ENCODE data around the gene CCR4. TPM values are rescaled to one million over a fixed set of nuclear protein-coding genes. Genes with fewer than 3 reads are reported as not detected.
A peak's percentile ranks its signal among the peaks of the same experiment; 100 is the strongest.

CCR4 gene
- total and polyA plus RNA-seq, 4 donors: 0.42 to 0.54 TPM; not detected in 2

GRCh38 chr3:32946973-32947788, 4.3 kb upstream of the CCR4 start:
- intact Hi-C loops (cut with DNase I): loop anchor here (2.0 to 10.0 kb wide), 3 partner anchors 128 to 425 kb away; no protein-coding TSS in a partner anchor
- no peak for ATAC-seq (ENCODE audit: low FRiP score)
- Histone ChIP-seq H3K36me3 (ENCODE audit: control insufficient read depth in 1 of 2, insufficient read depth in 2 of 2, low read length in 1 of 2) (no peaks in the 10 kb centered on the region), H3K9me3 (ENCODE audit: control insufficient read depth, low read length) (no peaks in the 10 kb centered on the region), H3K27me3 (ENCODE audit: control insufficient read depth in 1 of 2, insufficient read depth in 2 of 2, low read length in 1 of 2) (no peaks in the 10 kb centered on the region), H3K27ac (ENCODE audit: low read depth in 1 of 2, low read length in 2 of 2) (no peak overlapping the region), H3K4me3 (ENCODE audit: low read length in 2 of 2) (no peak overlapping the region), H3K4me1 (ENCODE audit: control insufficient read depth in 1 of 2, insufficient read depth in 2 of 2, low read length in 2 of 2) (no peaks in the 10 kb centered on the region)
- 81 to 83% methylated on average over 5 of the region's 5 CpGs for WGBS, 2 donors
- no peak for DNase-seq

GRCh38 chr3:32947789-32948238, 3.6 kb upstream of the CCR4 start:
- H3K27me3 ChIP-seq (ENCODE audit: control insufficient read depth in 1 of 2, insufficient read depth in 2 of 2, low read length in 1 of 2): no peaks in the 10 kb centered on the region
- no peaks in the 10 kb centered on the region for H3K36me3 ChIP-seq (ENCODE audit: control insufficient read depth in 1 of 2, insufficient read depth in 2 of 2, low read length in 1 of 2)
- no peaks in the 10 kb centered on the region for H3K4me1 ChIP-seq (ENCODE audit: control insufficient read depth in 1 of 2, insufficient read depth in 2 of 2, low read length in 2 of 2)
- intact Hi-C loops (cut with DNase I): loop anchor here (2.0 to 10.0 kb wide), 3 partner anchors 127 to 424 kb away; no protein-coding TSS in a partner anchor
- peak; percentile 88 to 92 for DNase-seq
- no peak overlapping the region for H3K4me3 ChIP-seq (ENCODE audit: low read length in 2 of 2)
- H3K9me3 ChIP-seq (ENCODE audit: control insufficient read depth, low read length): no peaks in the 10 kb centered on the region
- H3K27ac ChIP-seq (ENCODE audit: low read depth in 1 of 2, low read length in 2 of 2): no peak overlapping the region
- ATAC-seq (ENCODE audit: low FRiP score): peak; percentile 82
- 40 to 42% methylated on average over 7 of the region's 7 CpGs for WGBS, 2 donors

- Histone ChIP-seq H3K36me3 (ENCODE audit: control insufficient read depth in 1 of 2, insufficient read depth in 2 of 2, low read length in 1 of 2) (no peaks in the 10 kb centered on the region), H3K27ac (ENCODE audit: low read depth in 1 of 2, low read length in 2 of 2) (no peak overlapping the region), H3K4me3 (ENCODE audit: low read length in 2 of 2) (no peak overlapping the region), H3K9me3 (ENCODE audit: control insufficient read depth, low read length) (no peaks in the 10 kb centered on the region), H3K27me3 (ENCODE audit: control insufficient read depth in 1 of 2, insufficient read depth in 2 of 2, low read length in 1 of 2) (no peaks in the 10 kb centered on the region), H3K4me1 (ENCODE audit: control insufficient read depth in 1 of 2, insufficient read depth in 2 of 2, low read length in 2 of 2) (no peaks in the 10 kb centered on the region)
- ATAC-seq (ENCODE audit: low FRiP score) (no peak), DNase-seq (no peak)
- intact Hi-C loops (cut with DNase I): loop anchor here (5.0 to 10.0 kb wide), 2 partner anchors 126 to 423 kb away; no protein-coding TSS in a partner anchor
- WGBS, 2 donors: 92 to 93% methylated on average over 10 of the region's 10 CpGs
Measured at GRCh38 chr3:32948625-32949445, 2.6 kb upstream of the CCR4 start.

- intact Hi-C loops (cut with DNase I): no loop called here
- no peak overlapping the region for H3K4me3 ChIP-seq (ENCODE audit: low read length in 2 of 2)
- DNase-seq: no peak
- H3K9me3 ChIP-seq (ENCODE audit: control insufficient read depth, low read length): no peaks in the 10 kb centered on the region
- H3K27ac ChIP-seq (ENCODE audit: low read depth in 1 of 2, low read length in 2 of 2): no peak overlapping the region
- WGBS, 2 donors: 94 to 95% methylated on average over 3 of the region's 3 CpGs
- H3K27me3 ChIP-seq (ENCODE audit: control insufficient read depth in 1 of 2, insufficient read depth in 2 of 2, low read length in 1 of 2): no peaks in the 10 kb centered on the region
- no peaks in the 10 kb centered on the region for H3K4me1 ChIP-seq (ENCODE audit: control insufficient read depth in 1 of 2, insufficient read depth in 2 of 2, low read length in 2 of 2)
- no peak for ATAC-seq (ENCODE audit: low FRiP score)
- no peaks in the 10 kb centered on the region for H3K36me3 ChIP-seq (ENCODE audit: control insufficient read depth in 1 of 2, insufficient read depth in 2 of 2, low read length in 1 of 2)
Measured at GRCh38 chr3:32950516-32950915, 928 bp upstream of the CCR4 start.

GRCh38 chr3:32952369-32953077, 1.1 kb downstream of the CCR4 start:
- H3K27me3 ChIP-seq (ENCODE audit: control insufficient read depth in 1 of 2, insufficient read depth in 2 of 2, low read length in 1 of 2): no peaks in the 10 kb centered on the region
- no peak overlapping the region for H3K4me3 ChIP-seq (ENCODE audit: low read length in 2 of 2)
- H3K4me1 ChIP-seq (ENCODE audit: control insufficient read depth in 1 of 2, insufficient read depth in 2 of 2, low read length in 2 of 2): no peaks in the 10 kb centered on the region
- DNase-seq (no peak), ATAC-seq (ENCODE audit: low FRiP score) (no peak)
- H3K36me3 ChIP-seq (ENCODE audit: control insufficient read depth in 1 of 2, insufficient read depth in 2 of 2, low read length in 1 of 2): no peaks in the 10 kb centered on the region
- no peak overlapping the region for H3K27ac ChIP-seq (ENCODE audit: low read depth in 1 of 2, low read length in 2 of 2)
- H3K9me3 ChIP-seq (ENCODE audit: control insufficient read depth, low read length): no peaks in the 10 kb centered on the region
- intact Hi-C loops (cut with DNase I): no loop called here
- WGBS, 2 donors: 90 to 92% methylated on average over 11 of the region's 11 CpGs

GRCh38 chr3:32954506-32954905, 3.1 kb downstream of the CCR4 start:
- Histone ChIP-seq H3K4me3 (ENCODE audit: low read length in 2 of 2) (no peak overlapping the region), H3K4me1 (ENCODE audit: control insufficient read depth in 1 of 2, insufficient read depth in 2 of 2, low read length in 2 of 2) (no peaks in the 10 kb centered on the region), H3K36me3 (ENCODE audit: control insufficient read depth in 1 of 2, insufficient read depth in 2 of 2, low read length in 1 of 2) (no peaks in the 10 kb centered on the region), H3K27ac (ENCODE audit: low read depth in 1 of 2, low read length in 2 of 2) (no peak overlapping the region), H3K27me3 (ENCODE audit: control insufficient read depth in 1 of 2, insufficient read depth in 2 of 2, low read length in 1 of 2) (no peaks in the 10 kb centered on the region), H3K9me3 (ENCODE audit: control insufficient read depth, low read length) (no peaks in the 10 kb centered on the region)
- DNase-seq (no peak), ATAC-seq (ENCODE audit: low FRiP score) (no peak)
- WGBS, 2 donors: 93 to 94% methylated on average over 1 of the region's 1 CpG
- intact Hi-C loops (cut with DNase I): no loop called here

- 87 to 89% methylated on average over 14 of the region's 14 CpGs for WGBS, 2 donors
- Histone ChIP-seq H3K27ac (ENCODE audit: low read depth in 1 of 2, low read length in 2 of 2) (no peak overlapping the region), H3K27me3 (ENCODE audit: control insufficient read depth in 1 of 2, insufficient read depth in 2 of 2, low read length in 1 of 2) (no peaks in the 10 kb centered on the region), H3K4me3 (ENCODE audit: low read length in 2 of 2) (no peak overlapping the region), H3K36me3 (ENCODE audit: control insufficient read depth in 1 of 2, insufficient read depth in 2 of 2, low read length in 1 of 2) (no peaks in the 10 kb centered on the region), H3K9me3 (ENCODE audit: control insufficient read depth, low read length) (no peaks in the 10 kb centered on the region), H3K4me1 (ENCODE audit: control insufficient read depth in 1 of 2, insufficient read depth in 2 of 2, low read length in 2 of 2) (no peaks in the 10 kb centered on the region)
- ATAC-seq (ENCODE audit: low FRiP score): no peak
- DNase-seq: no peak
- intact Hi-C loops (cut with DNase I): no loop called here
Measured at GRCh38 chr3:32956750-32957570, 5.5 kb downstream of the CCR4 start.

- intact Hi-C loops (cut with DNase I): no loop called here
- H3K4me1 ChIP-seq (ENCODE audit: control insufficient read depth in 1 of 2, insufficient read depth in 2 of 2, low read length in 2 of 2): no peaks in the 10 kb centered on the region
- no peak for ATAC-seq (ENCODE audit: low FRiP score)
- 93 to 95% methylated on average over 5 of the region's 5 CpGs for WGBS, 2 donors
- H3K36me3 ChIP-seq (ENCODE audit: control insufficient read depth in 1 of 2, insufficient read depth in 2 of 2, low read length in 1 of 2): no peaks in the 10 kb centered on the region
- H3K27me3 ChIP-seq (ENCODE audit: control insufficient read depth in 1 of 2, insufficient read depth in 2 of 2, low read length in 1 of 2): no peaks in the 10 kb centered on the region
- no peak for DNase-seq
- no peaks in the 10 kb centered on the region for H3K9me3 ChIP-seq (ENCODE audit: control insufficient read depth, low read length)
- H3K27ac ChIP-seq (ENCODE audit: low read depth in 1 of 2, low read length in 2 of 2): no peak overlapping the region
- no peak overlapping the region for H3K4me3 ChIP-seq (ENCODE audit: low read length in 2 of 2)
Measured at GRCh38 chr3:32958509-32958908, 7.1 kb downstream of the CCR4 start.

All from aorta (tissue), 5 donors.